Mucosa of descending colon (tissue), 3 donors: ENCODE measurements around the gene PPARA. TPM values are rescaled to one million over a fixed set of nuclear protein-coding genes. Genes with fewer than 3 reads are reported as not detected.

Source experiments
- ATAC-seq: fragments of 200-7000 bp; cut with Tn5 transposase; one replicate; pipeline ENCODE4 v1.9.1; 2020; ENCODE audit warnings: mild to moderate bottlenecking, moderate library complexity
- DNase-seq, 3 donors: peaks; one replicate each; pipeline ENCODE4 v3.0.0-alpha.2; 2020
- H3K36me3 ChIP-seq: fragments of 200-600 bp; one replicate; pipeline ENCODE4 v1.8.0; 2021; ENCODE audit warnings: low read depth, mild to moderate bottlenecking
- H3K4me1 ChIP-seq: fragments of 200-600 bp; one replicate; pipeline ENCODE4 v1.8.0; 2021; ENCODE audit warnings: low read depth, mild to moderate bottlenecking
- H3K4me3 ChIP-seq: fragments of 200-600 bp; one replicate; pipeline ENCODE4 v1.8.0; 2021; ENCODE audit warnings: mild to moderate bottlenecking
- H3K9me3 ChIP-seq: fragments of 200-600 bp; one replicate; pipeline ENCODE4 v1.8.0; 2021; ENCODE audit warnings: mild to moderate bottlenecking
- intact Hi-C, 2 donors: fragments of 100-400 bp; cut with DNase I in 1 of 2; cut with micrococcal nuclease in 1 of 2; formaldehyde crosslinking; loops; one replicate each; pipeline versions ENCODE4 v1.11.0 to v1.11.1; 2022; cut with DNase I, micrococcal nuclease
- total RNA-seq, 3 donors: library from RNA; stranded (reverse); fragmentation: NEBNext Ultra II Directional in 2 of 3; extraction: Animal tissue kit (Norgen Biotek cat#: 25700) in 2 of 3; gene quantifications; one replicate each; pipeline versions ENCODE4 v1.2.1 to v1.2.4, GENCODE V29; 2021 to 2023
- TF ChIP-seq, protein P1 (sequence below): fragments of 200-600 bp; IDR thresholded peaks from one replicate; pipeline ENCODE4 v1.8.0; 2022; ENCODE audit warnings: antibody characterized with exemption, mild to moderate bottlenecking
- donor health status: DM: no; HTN: no; CAD: no; lungs with moderate emphysema.
- donor health status: DM: no; HTN: no; CAD: no.
- donor health status: DM: no; HTN: yes; CAD: no.

The PPARA gene
- total RNA-seq, 3 donors from 2014 or later, result 57.9 to 81.4 (median 58.5) TPM

DNA sequence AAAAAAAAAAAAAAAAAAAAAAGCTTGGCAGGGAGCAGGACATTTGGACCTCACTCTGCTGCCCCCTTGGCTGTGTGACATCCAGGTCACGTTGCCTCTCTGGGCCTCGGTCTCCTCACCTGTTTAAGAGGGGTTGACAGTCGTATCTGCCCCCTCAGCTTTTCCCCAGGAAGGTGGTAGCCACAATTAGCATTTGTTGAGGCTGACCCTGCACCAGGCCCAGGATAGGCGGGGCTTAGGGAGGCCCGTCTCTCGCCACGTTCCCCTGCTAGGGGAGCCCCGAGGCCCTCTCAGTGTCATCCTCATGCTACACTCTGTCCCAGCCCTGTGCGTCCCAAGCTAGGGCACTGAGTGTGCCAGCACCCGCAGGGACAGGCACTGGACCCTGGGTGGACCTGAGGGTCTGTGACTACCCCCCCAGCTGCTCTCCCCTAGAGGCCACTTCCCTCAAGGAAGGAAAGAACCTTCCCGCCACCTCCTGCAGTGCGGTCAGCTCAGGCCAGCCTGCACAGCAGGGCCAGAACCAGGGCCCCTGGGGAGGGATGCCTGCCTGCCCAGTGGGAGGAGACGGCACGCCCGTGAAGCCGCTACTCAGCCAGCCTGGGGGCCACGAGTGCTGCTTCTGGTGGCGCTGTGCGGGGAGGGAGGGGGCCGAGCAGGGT lies 38.5 kb upstream of the PPARA start:
- intact Hi-C loops, result no loop called here
- DNase-seq (no peak), ATAC-seq (no peak)
- no peaks in the 10 kb centered on the region for H3K36me3 ChIP-seq
- H3K4me1 ChIP-seq, result peaks cover 34% of the 10 kb centered on the region
- no peaks in the 10 kb centered on the region for H3K9me3 ChIP-seq
- H3K4me3 ChIP-seq, result no peak overlapping the region
- TF ChIP-seq, protein P1, sequence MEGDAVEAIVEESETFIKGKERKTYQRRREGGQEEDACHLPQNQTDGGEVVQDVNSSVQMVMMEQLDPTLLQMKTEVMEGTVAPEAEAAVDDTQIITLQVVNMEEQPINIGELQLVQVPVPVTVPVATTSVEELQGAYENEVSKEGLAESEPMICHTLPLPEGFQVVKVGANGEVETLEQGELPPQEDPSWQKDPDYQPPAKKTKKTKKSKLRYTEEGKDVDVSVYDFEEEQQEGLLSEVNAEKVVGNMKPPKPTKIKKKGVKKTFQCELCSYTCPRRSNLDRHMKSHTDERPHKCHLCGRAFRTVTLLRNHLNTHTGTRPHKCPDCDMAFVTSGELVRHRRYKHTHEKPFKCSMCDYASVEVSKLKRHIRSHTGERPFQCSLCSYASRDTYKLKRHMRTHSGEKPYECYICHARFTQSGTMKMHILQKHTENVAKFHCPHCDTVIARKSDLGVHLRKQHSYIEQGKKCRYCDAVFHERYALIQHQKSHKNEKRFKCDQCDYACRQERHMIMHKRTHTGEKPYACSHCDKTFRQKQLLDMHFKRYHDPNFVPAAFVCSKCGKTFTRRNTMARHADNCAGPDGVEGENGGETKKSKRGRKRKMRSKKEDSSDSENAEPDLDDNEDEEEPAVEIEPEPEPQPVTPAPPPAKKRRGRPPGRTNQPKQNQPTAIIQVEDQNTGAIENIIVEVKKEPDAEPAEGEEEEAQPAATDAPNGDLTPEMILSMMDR, result no peak

DNA sequence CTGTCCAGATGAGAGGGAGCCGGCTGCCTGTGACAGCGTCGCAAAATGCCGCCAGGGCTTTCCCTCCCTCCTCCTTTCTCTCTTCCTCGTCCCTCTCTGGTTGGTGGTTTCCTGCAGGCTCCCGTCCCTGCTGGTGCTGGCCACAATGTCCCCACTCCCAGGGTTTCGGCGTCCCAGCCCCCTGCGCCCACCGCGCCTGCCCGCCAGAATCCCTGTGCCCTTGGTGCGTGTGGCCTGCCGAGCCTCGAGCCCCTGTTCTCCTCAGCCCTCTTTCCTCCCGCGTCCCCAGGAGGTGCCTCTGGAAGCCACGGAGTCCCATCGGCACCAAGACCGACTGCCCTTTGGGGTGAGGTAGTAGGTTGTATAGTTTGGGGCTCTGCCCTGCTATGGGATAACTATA lies 37.9 kb upstream of the PPARA start:
- ATAC-seq (no peak), DNase-seq (no peak)
- H3K36me3 ChIP-seq, result no peaks in the 10 kb centered on the region
- no peak overlapping the region for H3K4me3 ChIP-seq
- TF ChIP-seq, protein P1, result no peak
- H3K9me3 ChIP-seq, result no peaks in the 10 kb centered on the region
- peaks cover 30% of the 10 kb centered on the region for H3K4me1 ChIP-seq
- intact Hi-C loops, result no loop called here

DNA sequence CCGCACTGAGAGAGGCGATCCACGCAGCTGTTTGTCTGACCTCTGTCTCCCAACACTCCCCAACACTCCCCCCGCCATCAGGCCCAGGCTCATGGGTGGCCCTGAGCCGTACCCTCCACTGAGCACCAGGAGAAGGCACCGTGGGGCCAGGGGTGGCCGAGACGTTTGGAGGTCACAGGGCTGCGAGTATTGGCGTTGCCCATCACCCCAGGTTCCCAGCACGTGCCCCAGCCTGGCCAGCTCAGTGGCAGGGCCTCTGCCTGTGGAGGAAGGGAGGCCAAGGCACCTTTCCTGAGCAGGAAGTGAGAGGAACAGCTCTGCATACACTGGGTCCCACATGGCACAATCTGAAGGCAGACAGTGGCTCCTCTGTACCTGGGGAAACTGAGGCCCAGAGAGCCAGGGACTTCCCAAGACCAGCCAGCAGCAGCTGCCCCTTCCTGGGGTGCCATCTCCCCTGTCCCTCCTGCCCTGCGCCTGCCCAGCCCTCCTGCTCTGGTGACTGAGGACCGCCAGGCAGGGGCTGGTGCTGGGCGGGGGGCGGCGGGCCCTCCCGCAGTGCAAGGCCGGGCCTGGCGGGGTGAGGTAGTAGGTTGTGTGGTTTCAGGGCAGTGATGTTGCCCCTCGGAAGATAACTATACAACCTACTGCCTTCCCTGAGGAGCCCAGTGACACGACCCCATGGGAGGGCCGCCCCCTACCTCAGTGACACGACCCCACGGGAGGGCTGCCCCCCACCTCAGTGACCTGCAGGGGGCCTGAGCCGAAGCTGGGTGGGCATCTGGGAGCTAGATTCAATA lies 37.0 kb upstream of the PPARA start:
- intact Hi-C loops, result no loop called here

DNA sequence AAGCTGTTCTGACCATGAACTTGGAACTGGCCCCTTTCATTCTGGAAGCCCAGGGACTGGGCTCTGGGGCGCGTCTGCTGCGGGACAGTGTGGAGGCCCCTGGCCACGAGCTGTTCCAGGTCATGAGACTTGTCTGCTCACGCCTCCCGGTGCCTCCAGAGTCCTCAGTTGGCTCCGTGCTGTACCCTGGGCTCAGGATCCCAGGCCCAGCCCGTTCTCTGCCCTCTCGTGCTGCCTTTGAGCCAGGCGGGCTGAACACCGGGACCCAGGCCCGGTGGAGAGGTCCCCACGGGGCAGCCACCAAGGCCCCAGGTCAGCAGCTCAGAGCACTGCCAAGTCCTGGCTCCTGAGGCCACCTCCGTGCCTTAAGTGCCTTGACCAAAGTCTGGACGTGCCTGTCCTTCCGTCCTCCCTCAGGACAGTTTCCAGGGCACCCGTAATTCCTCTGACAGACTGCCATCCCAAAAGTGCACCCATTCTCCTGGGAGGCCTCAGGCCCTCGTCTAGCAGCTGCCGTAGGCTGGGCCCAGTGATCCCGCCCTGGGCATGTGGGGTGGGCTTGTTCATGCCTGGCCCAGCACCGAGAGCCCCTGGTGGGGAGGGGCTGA lies 36.3 kb upstream of the PPARA start:
- no peak overlapping the region for H3K4me3 ChIP-seq
- DNase-seq (peak in 1 of 3 donors; percentile 42), ATAC-seq (no peak)
- no peaks in the 10 kb centered on the region for H3K9me3 ChIP-seq
- intact Hi-C loops, result no loop called here
- H3K36me3 ChIP-seq, result no peaks in the 10 kb centered on the region
- H3K4me1 ChIP-seq, result peaks cover 14% of the 10 kb centered on the region
- TF ChIP-seq, protein P1, result no peak

More for the DNA sequence above, 37.0 kb upstream of the PPARA start:
- TF ChIP-seq, protein P1, result no peak
- Histone ChIP-seq H3K36me3 (no peaks in the 10 kb centered on the region), H3K9me3 (no peaks in the 10 kb centered on the region), H3K4me3 (no peak overlapping the region), H3K4me1 (peaks cover 21% of the 10 kb centered on the region)
- ATAC-seq (no peak), DNase-seq (no peak)

DNA sequence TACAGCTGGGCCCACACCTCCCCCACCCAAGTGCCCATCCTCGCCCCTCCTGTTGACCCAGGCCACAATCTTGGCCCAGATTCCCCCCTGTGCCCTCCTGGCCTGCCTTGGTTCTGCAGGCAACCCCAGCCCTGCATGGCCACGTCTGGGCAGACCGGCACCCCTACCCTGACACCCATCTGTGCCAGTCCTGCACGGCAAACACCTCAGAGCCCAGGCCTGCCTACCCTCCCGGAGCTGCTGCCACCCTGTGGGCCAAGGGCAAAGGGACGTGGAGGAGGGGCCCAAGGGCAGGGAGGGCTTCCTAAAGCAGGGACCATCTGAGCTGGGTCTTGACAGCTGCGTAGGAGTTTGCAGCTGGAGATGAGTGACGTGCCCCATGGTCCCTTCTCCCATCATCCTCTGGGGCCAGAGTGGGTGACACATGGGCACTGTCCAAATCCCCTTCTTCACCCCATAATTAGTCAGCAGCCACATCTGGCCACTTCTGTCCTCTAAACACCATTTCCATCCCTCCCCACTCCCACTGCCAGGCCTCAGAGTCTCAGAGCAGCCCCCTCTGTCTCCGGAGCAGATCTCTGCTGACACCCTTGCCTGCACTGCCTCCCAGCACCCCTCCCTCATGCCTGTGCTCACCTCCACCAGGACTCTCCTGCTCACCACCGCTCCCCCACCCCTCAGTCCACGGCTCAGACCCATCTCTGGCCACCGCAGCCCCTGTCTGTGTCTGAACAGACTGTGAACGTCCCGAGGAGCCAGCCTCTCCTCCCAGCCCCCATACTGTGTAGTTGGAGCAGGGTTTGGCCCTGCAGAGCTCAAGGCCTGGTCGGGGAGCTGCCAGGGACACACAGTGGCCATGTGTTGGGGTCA lies 35.6 kb upstream of the PPARA start:
- TF ChIP-seq, protein P1, result no peak
- DNase-seq, result peak in 1 of 3 donors; percentile 50
- no peak overlapping the region for H3K4me3 ChIP-seq
- H3K9me3 ChIP-seq, result no peaks in the 10 kb centered on the region
- ATAC-seq, result peak; percentile 3
- intact Hi-C loops, result loop anchor here (5.0 kb wide), 1 partner anchor 107 kb away; no protein-coding TSS in a partner anchor
- peaks cover 12% of the 10 kb centered on the region for H3K4me1 ChIP-seq
- no peaks in the 10 kb centered on the region for H3K36me3 ChIP-seq
